ENCODE data around the gene FOXC1.

The FOXC1 gene

GRCh38 chr6:1609648-1610496 lies at the start of gene FOXC1:
Gene FOXC1, plus strand, starts transcription at chr6:1609915. Its CDS starts 531 bp downstream, at chr6:1610446.
- DNase-seq (ENCODE audit: extremely low spot score), result peak; percentile 85
- ChIA-PET CTCF (interaction anchor here (0.8 to 2.2 kb wide), 4 partner anchors 13 to 741 kb away, joined by 3 to 5 read pairs (median 3); no protein-coding TSS in a partner anchor), POLR2A (interaction anchor here (0.5 kb wide), 1 partner anchor 527 kb away, joined by 4 read pairs; no protein-coding TSS in a partner anchor)
- TF ChIP-seq, protein P1, sequence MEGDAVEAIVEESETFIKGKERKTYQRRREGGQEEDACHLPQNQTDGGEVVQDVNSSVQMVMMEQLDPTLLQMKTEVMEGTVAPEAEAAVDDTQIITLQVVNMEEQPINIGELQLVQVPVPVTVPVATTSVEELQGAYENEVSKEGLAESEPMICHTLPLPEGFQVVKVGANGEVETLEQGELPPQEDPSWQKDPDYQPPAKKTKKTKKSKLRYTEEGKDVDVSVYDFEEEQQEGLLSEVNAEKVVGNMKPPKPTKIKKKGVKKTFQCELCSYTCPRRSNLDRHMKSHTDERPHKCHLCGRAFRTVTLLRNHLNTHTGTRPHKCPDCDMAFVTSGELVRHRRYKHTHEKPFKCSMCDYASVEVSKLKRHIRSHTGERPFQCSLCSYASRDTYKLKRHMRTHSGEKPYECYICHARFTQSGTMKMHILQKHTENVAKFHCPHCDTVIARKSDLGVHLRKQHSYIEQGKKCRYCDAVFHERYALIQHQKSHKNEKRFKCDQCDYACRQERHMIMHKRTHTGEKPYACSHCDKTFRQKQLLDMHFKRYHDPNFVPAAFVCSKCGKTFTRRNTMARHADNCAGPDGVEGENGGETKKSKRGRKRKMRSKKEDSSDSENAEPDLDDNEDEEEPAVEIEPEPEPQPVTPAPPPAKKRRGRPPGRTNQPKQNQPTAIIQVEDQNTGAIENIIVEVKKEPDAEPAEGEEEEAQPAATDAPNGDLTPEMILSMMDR (IDR thresholded peaks at IDR 0.05; ENCODE audit: control extremely low read depth, extremely low read depth, low read depth, missing control alignments), result no peak

GRCh38 chr6:1560281-1561058 lies 49.2 kb upstream of the FOXC1 start:
- no peak for DNase-seq (ENCODE audit: extremely low spot score)
- CTCF ChIA-PET, result interaction anchor here (1.0 to 3.2 kb wide), 2 partner anchors 9 to 532 kb away, joined by 3 to 12 read pairs; no protein-coding TSS in a partner anchor
- TF ChIP-seq, protein P1 (IDR thresholded peaks at IDR 0.05; ENCODE audit: control extremely low read depth, extremely low read depth, low read depth, missing control alignments), result no peak
- POLR2A ChIA-PET, result no interaction called here

- DNase-seq (ENCODE audit: extremely low spot score), result no peak
- ChIA-PET CTCF (interaction anchor here (1.0 to 3.2 kb wide), 5 partner anchors 10 to 533 kb away, joined by 3 to 12 read pairs (median 3); no protein-coding TSS in a partner anchor), POLR2A (no interaction called here)
- TF ChIP-seq, protein P1 (IDR thresholded peaks at IDR 0.05; ENCODE audit: control extremely low read depth, extremely low read depth, low read depth, missing control alignments), result no peak
Measured at GRCh38 chr6:1561355-1561754, 48.4 kb upstream of the FOXC1 start.

DNA sequence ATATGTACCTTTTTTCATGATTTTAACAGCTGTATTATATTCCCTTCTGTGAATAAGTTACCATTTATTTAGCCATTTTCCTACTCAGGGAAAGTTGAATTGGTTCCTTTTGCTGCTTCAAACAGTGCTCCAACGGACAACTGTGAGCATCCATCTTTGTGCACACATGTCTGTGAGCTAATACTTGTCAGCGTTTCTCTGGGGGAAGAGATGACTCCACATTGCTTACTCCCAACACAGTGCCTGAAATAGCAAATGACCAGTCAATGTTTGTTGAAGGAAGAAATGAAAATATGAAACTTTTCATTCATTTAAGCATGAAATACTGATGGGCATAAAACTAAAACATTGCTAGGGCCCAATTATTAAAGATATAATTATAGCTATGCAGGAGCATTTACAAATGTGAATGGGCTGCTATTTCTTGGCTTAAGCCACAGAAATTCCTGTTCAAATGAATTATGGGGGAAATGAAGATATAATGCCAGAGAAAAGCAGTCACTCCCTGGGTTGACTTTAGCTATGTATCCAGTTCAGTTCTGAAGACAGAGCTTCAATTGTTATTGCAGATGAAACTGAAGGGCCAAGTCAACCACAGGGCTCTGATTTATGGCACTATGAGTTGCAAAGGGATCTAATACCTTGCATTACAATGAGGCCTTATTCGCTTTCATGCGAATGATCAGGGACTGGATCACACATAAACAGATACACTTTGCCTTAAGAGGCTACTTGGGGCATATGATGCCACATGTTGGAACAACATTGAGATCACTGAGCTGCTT lies 47.4 kb upstream of the FOXC1 start:
- ChIA-PET POLR2A (no interaction called here), CTCF (interaction anchor here (0.8 to 3.2 kb wide), 6 partner anchors 9 to 39 kb away, joined by 3 to 12 read pairs (median 3); no protein-coding TSS in a partner anchor)
- TF ChIP-seq, protein P1 (IDR thresholded peaks at IDR 0.05; ENCODE audit: control extremely low read depth, extremely low read depth, low read depth, missing control alignments), result no peak
- DNase-seq (ENCODE audit: extremely low spot score), result no peak

DNA sequence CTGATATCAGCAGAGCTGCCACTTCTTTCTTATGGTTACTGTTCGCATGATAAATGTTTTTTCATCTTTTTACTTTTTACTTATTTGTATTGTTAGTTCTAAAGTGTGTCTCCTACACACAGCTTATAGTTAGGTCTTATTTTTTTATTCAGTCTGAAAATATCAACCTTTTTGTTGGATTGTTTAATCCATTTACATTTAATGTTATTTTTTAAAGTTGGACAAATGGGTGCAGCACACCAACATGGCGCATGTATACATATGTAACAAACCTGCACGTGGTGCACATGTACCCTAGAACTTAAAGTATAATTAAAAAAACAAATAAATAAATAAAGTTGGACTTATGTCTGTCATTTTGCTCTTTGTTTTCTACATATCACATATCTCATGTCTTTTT lies 40.3 kb upstream of the FOXC1 start:
- ChIA-PET CTCF (interaction anchor here (1.5 kb wide), 1 partner anchor 11 kb away, joined by 3 read pairs; no protein-coding TSS in a partner anchor), POLR2A (no interaction called here)
- DNase-seq (ENCODE audit: extremely low spot score), result no peak
- TF ChIP-seq, protein P1 (IDR thresholded peaks at IDR 0.05; ENCODE audit: control extremely low read depth, extremely low read depth, low read depth, missing control alignments), result no peak

Data from GM10248 (cell line).